Measurements from ENCODE around the gene CISD1.

DNA sequence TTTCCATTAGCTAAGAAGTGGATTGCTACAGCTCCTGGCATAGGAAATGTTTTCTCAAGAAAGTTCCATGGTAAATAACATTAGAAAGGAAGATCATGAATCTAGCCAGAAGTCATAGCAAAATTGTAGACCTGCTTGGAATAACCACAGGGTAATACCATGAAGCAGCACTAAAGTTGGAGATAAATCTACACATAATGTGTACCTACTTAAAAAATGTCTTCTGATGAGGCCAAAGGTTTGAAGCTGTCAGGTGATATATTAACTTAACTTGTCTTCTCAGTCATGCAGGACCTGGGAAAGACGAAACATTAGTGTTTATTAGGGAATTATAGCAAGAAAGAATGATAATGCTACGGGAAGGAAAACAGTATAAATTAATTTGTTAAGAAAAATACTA lies 6.3 kb downstream of the CISD1 start:
- TF ChIP-seq CTCF (IDR thresholded peaks at IDR 0.05), result no peak
- TF ChIP-seq POLR2A (IDR thresholded peaks at IDR 0.05), result no peak
